ENCODE measurements around the gene PRRC2B.

GRCh38 chr9:131539223-131539923 lies 145.5 kb downstream of the PRRC2B start:
- TF ChIP-seq CTCF (IDR thresholded peaks at IDR 0.05) (no peak), POLR2A (IDR thresholded peaks at IDR 0.05) (no peak)

Data from lower leg skin (tissue), 3 donors.